B cell (primary cell): Measurements from ENCODE around the gene SNRPD1. TPM values are rescaled to one million over a fixed set of nuclear protein-coding genes. Genes with fewer than 3 reads are reported as not detected.

Experiments used
- ATAC-seq: fragments of 200-7000 bp; cut with Tn5 transposase; one replicate; pipeline ENCODE4 v1.10.0; 2021; ENCODE audit warnings: low read depth, mild to moderate bottlenecking, moderate number of reproducible peaks, moderate library complexity
- CTCF ChIA-PET: fragments of 350-600 bp; sonication (Branson Sonifier 250); formaldehyde crosslinking; loops from one replicate; lab custom pipeline; 2021; ENCODE audit warnings: antibody characterized with exemption, inconsistent platforms; lab: Charles Lee
- POLR2A ChIA-PET: fragments of 350-600 bp; sonication (Branson Sonifier 250); formaldehyde crosslinking; loops from one replicate; lab custom pipeline; 2021; ENCODE audit warnings: antibody characterized with exemption; lab: Charles Lee
- DNase-seq: peaks from one replicate; pipeline ENCODE4 v3.0.0; 2013
- H2AFZ ChIP-seq: 2 replicates; pipeline ENCODE4 v1.6.1; 2012; ENCODE audit warnings: mild to moderate bottlenecking, low read depth, low read length; ENCODE audit not compliant: insufficient read depth, poor library complexity, severe bottlenecking
- H3K27ac ChIP-seq, 2 donors: 1 replicate in 1 of 2; 2 replicates in 1 of 2; pipeline ENCODE4 v1.5.1; 2012 to 2013; ENCODE audit warnings: low read length in 2 of 2, mild to moderate bottlenecking in 2 of 2, moderate library complexity in 1 of 2
- H3K27me3 ChIP-seq, 4 experiments: fragments of 200-600 bp in 1 of 4; sonication (generic) in 1 of 4; replicated peaks in 1 of 4; 1 replicate in 2 of 4; 2 replicates in 2 of 4; pipeline versions ENCODE4 v1.6.1 to v1.7.0; 2013 to 2016; ENCODE audit warnings: low read length in 3 of 4, mild to moderate bottlenecking in 2 of 4, mixed read lengths in 1 of 4, moderate library complexity in 1 of 4; ENCODE audit not compliant: insufficient read depth in 4 of 4, control insufficient read depth in 3 of 4; ENCODE audit errors: control extremely low read depth in 1 of 4
- H3K36me3 ChIP-seq, 2 experiments: replicated peaks in 1 of 2; 1 replicate in 1 of 2; 2 replicates in 1 of 2; pipeline versions ENCODE4 v1.6.1 to v1.7.1; 2013; ENCODE audit warnings: low read length in 1 of 2; ENCODE audit not compliant: insufficient read depth in 2 of 2, control insufficient read depth in 1 of 2; ENCODE audit errors: control extremely low read depth in 1 of 2, extremely low read depth in 1 of 2
- H3K4me1 ChIP-seq, 2 donors: fragments of 200-600 bp in 1 of 2; sonication (generic) in 1 of 2; 1 replicate in 1 of 2; 2 replicates in 1 of 2; pipeline versions ENCODE4 v1.5.1 to v1.6.1; 2013 to 2017; ENCODE audit warnings: low read length in 2 of 2; ENCODE audit not compliant: control insufficient read depth in 2 of 2, insufficient read depth in 2 of 2
- H3K4me2 ChIP-seq: replicated peaks from 2 replicates; pipeline ENCODE3; 2012; ENCODE audit warnings: mild to moderate bottlenecking, low read depth, low read length; ENCODE audit not compliant: poor library complexity, severe bottlenecking
- H3K4me3 ChIP-seq, 5 experiments: fragments of 200-600 bp in 1 of 5; sonication (generic) in 1 of 5; 1 replicate in 3 of 5; 2 replicates in 2 of 5; pipeline versions ENCODE4 v1.5.1 to v1.7.0; 2011 to 2016; ENCODE audit warnings: low read length in 4 of 5, mild to moderate bottlenecking in 4 of 5, low read depth in 2 of 5, control low read depth in 1 of 5, moderate library complexity in 1 of 5; ENCODE audit not compliant: insufficient read depth in 1 of 5; ENCODE audit errors: control extremely low read depth in 1 of 5, extremely low read depth in 1 of 5
- H3K79me2 ChIP-seq: fragments of 200-600 bp; sonication (generic); one replicate; pipeline ENCODE4 v1.6.0; 2016; ENCODE audit warnings: low read length; ENCODE audit not compliant: control insufficient read depth, insufficient read depth
- H3K9ac ChIP-seq: fragments of 200-600 bp; sonication (generic); 2 replicates; pipeline ENCODE4 v1.6.1; 2017; ENCODE audit warnings: mild to moderate bottlenecking, low read length, moderate library complexity
- H3K9me3 ChIP-seq, 3 donors: one replicate each; pipeline versions ENCODE4 v1.6.1 to v1.7.1; 2013; ENCODE audit warnings: low read length in 2 of 3; ENCODE audit not compliant: control insufficient read depth in 2 of 3, insufficient read depth in 1 of 3; ENCODE audit errors: control extremely low read depth in 1 of 3
- H4K20me1 ChIP-seq: 2 replicates; pipeline ENCODE4 v1.6.0; 2012; ENCODE audit warnings: mild to moderate bottlenecking, low read length; ENCODE audit not compliant: insufficient read depth, control insufficient read depth, poor library complexity, severe bottlenecking
- H3K27ac Mint-ChIP-seq: one replicate; pipeline ENCODE4 v1.8.0; 2021; ENCODE audit warnings: mixed read lengths
- H3K27me3 Mint-ChIP-seq: one replicate; pipeline ENCODE4 v1.8.0; 2021; ENCODE audit warnings: mixed read lengths
- H3K4me1 Mint-ChIP-seq: one replicate; pipeline ENCODE4 v1.8.0; 2021; ENCODE audit warnings: mixed read lengths
- H3K4me3 Mint-ChIP-seq: one replicate; pipeline ENCODE4 v1.8.0; 2021; ENCODE audit warnings: mixed read lengths
- H3K9me3 Mint-ChIP-seq: one replicate; pipeline ENCODE4 v1.8.0; 2022; ENCODE audit warnings: mixed read lengths; ENCODE audit not compliant: insufficient read depth
- EZH2 ChIP-seq: IDR thresholded peaks from 2 replicates; pipeline ENCODE4 v1.6.1; 2012; ENCODE audit warnings: borderline replicate concordance, low read depth, mild to moderate bottlenecking, moderate library complexity, low read length; ENCODE audit not compliant: insufficient read depth, poor library complexity, severe bottlenecking
- WGBS: methylation state at CpG from one replicate; pipeline ENCODE4 v1.1.5; 2013; ENCODE audit warnings: missing lambda C conversion rate; ENCODE audit not compliant: insufficient coverage; 5-methylcytosine and 5-hydroxymethylcytosine counted together
- intact Hi-C: fragments of 100-400 bp; cut with micrococcal nuclease; formaldehyde crosslinking; loops from one replicate; pipeline ENCODE4 v1.10.0; 2022
- polyA plus RNA-seq: library from polyadenylated mRNA; depleted of rRNA; stranded (reverse); fragments of >200 nt; gene quantifications from 2 replicates; pipeline ENCODE4 v1.2.3, GENCODE V29; 2012
- total RNA-seq, 2 donors: library from RNA; stranded (reverse); fragments of 120-200 nt in 1 of 2; gene quantifications; 1 replicate in 1 of 2; 2 replicates in 1 of 2; pipeline versions ENCODE4 v1.2.3 to v1.2.4, GENCODE V29; 2013 to 2022
- TF ChIP-seq, protein P1 (sequence below): fragments of 200-600 bp; IDR thresholded peaks from one replicate; pipeline ENCODE4 v1.8.0; 2022; ENCODE audit warnings: antibody characterized with exemption, mild to moderate bottlenecking

Gene SNRPD1
- total and polyA plus RNA-seq, 2 donors (not counting 1 experiment from before 2014, with no cell fraction given) = 3.0 to 23.9 TPM

- peak overlapping the region; percentile 99 for H3K27ac ChIP-seq
- peaks cover 50% of the 10 kb centered on the region for H3K4me1 Mint-ChIP-seq
- peak overlapping the region; percentile 100 for H3K27ac Mint-ChIP-seq
- H3K4me1 ChIP-seq = peaks cover 37 to 39% of the 10 kb centered on the region in 2 donors
- H3K9ac ChIP-seq = peak overlapping the region; percentile 97
- no peaks in the 10 kb centered on the region for H3K27me3 ChIP-seq
- ATAC-seq (no peak), DNase-seq (peak; percentile 8)
- H3K9me3 Mint-ChIP-seq = no peaks in the 10 kb centered on the region
- WGBS = 98% methylated on average over 4 of the region's 18 CpGs
- H3K27me3 Mint-ChIP-seq = no peaks in the 10 kb centered on the region
- H3K4me2 ChIP-seq = peak overlapping the region; percentile 96
- CTCF ChIA-PET = interaction anchor here (2.4 to 7.5 kb wide), 2 partner anchors 12 to 30 kb away, joined by 7 to 108 read pairs; partner anchors contain the start of gene SNRPD1
- intact Hi-C loops = no loop called here
- H2AFZ ChIP-seq = peak overlapping the region; percentile 85
- H3K9me3 ChIP-seq = peaks cover 0 to 1% (median 0%) of the 10 kb centered on the region in 3 donors
- peak overlapping the region; percentile 66 to 99 (median 92) for H3K4me3 ChIP-seq
- TF ChIP-seq, protein P1, sequence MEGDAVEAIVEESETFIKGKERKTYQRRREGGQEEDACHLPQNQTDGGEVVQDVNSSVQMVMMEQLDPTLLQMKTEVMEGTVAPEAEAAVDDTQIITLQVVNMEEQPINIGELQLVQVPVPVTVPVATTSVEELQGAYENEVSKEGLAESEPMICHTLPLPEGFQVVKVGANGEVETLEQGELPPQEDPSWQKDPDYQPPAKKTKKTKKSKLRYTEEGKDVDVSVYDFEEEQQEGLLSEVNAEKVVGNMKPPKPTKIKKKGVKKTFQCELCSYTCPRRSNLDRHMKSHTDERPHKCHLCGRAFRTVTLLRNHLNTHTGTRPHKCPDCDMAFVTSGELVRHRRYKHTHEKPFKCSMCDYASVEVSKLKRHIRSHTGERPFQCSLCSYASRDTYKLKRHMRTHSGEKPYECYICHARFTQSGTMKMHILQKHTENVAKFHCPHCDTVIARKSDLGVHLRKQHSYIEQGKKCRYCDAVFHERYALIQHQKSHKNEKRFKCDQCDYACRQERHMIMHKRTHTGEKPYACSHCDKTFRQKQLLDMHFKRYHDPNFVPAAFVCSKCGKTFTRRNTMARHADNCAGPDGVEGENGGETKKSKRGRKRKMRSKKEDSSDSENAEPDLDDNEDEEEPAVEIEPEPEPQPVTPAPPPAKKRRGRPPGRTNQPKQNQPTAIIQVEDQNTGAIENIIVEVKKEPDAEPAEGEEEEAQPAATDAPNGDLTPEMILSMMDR = no peak
- TF ChIP-seq EZH2 = no peak
- no peaks in the 10 kb centered on the region for H3K36me3 ChIP-seq
- peaks cover 57% of the 10 kb centered on the region for H3K79me2 ChIP-seq
- H4K20me1 ChIP-seq = peaks cover 26% of the 10 kb centered on the region
- POLR2A ChIA-PET = interaction anchor here (2.2 to 3.8 kb wide), 3 partner anchors 14 to 142 kb away, joined by 11 to 48 read pairs (median 16); partner anchors contain the start of genes ABHD3, MIB1 and SNRPD1
- peak overlapping the region; percentile 99 for H3K4me3 Mint-ChIP-seq
These were observed 13.2 kb upstream of the SNRPD1 start for GRCh38 chr18:21598726-21599584.
